Activated B cell treated with CpG ODN at 0.5 μM for 24 hours (primary cell): ENCODE results near the gene CST8. TPM values are rescaled to one million over a fixed set of nuclear protein-coding genes. Genes with fewer than 3 reads are reported as not detected.

ENCODE experiments used
- ATAC-seq: fragments of 200-7000 bp; cut with Tn5 transposase; one replicate; pipeline ENCODE4 v1.10.0; 2021; ENCODE audit warnings: low read depth, mild to moderate bottlenecking, moderate library complexity
- CTCF ChIA-PET: fragments of 350-600 bp; sonication (Branson Sonifier 250); formaldehyde crosslinking; loops from one replicate; lab custom pipeline; 2021; ENCODE audit warnings: antibody characterized with exemption; lab: Charles Lee
- POLR2A ChIA-PET: fragments of 350-600 bp; sonication (Branson Sonifier 250); formaldehyde crosslinking; loops from one replicate; lab custom pipeline; 2021; ENCODE audit warnings: antibody characterized with exemption; lab: Charles Lee
- DNase-seq: peaks from one replicate; pipeline ENCODE4 v3.0.0; 2022
- H3K27ac Mint-ChIP-seq: one replicate; pipeline ENCODE4 v1.8.0; 2020; ENCODE audit warnings: mixed read lengths
- H3K27me3 Mint-ChIP-seq: one replicate; pipeline ENCODE4 v1.8.0; 2021; ENCODE audit warnings: mixed read lengths
- H3K36me3 Mint-ChIP-seq: one replicate; pipeline ENCODE4 v1.8.0; 2021; ENCODE audit warnings: low read depth, mixed read lengths
- H3K4me1 Mint-ChIP-seq: one replicate; pipeline ENCODE4 v1.8.0; 2021; ENCODE audit warnings: mixed read lengths
- H3K4me3 Mint-ChIP-seq: one replicate; pipeline ENCODE4 v1.8.0; 2020; ENCODE audit warnings: mild to moderate bottlenecking, mixed read lengths
- H3K9me3 Mint-ChIP-seq: one replicate; pipeline ENCODE4 v1.8.0; 2020; ENCODE audit warnings: mixed read lengths
- CTCF ChIP-seq: fragments of 200-600 bp; IDR thresholded peaks from one replicate; pipeline ENCODE4 v1.8.0; 2022; ENCODE audit warnings: antibody characterized with exemption, mild to moderate bottlenecking
- intact Hi-C: fragments of 100-400 bp; cut with micrococcal nuclease; formaldehyde crosslinking; loops from one replicate; pipeline ENCODE4 v1.15.1; 2024
- total RNA-seq: library from RNA; stranded (reverse); gene quantifications from 2 replicates; pipeline ENCODE4 v1.2.3, GENCODE V29; 2022

The CST8 gene
- total RNA-seq, 1 donor from 2014 or later = not detected

GRCh38 chr20:23530937-23531567, 40.1 kb downstream of the CST8 start:
- no peaks in the 10 kb centered on the region for H3K36me3 Mint-ChIP-seq
- H3K4me1 Mint-ChIP-seq = no peaks in the 10 kb centered on the region
- H3K27me3 Mint-ChIP-seq = no peaks in the 10 kb centered on the region
- ATAC-seq (no peak), DNase-seq (no peak)
- POLR2A ChIA-PET = no interaction called here
- TF ChIP-seq CTCF = no peak
- no peak overlapping the region for H3K4me3 Mint-ChIP-seq
- intact Hi-C loops = no loop called here
- no peak overlapping the region for H3K27ac Mint-ChIP-seq
- peaks cover 9% of the 10 kb centered on the region for H3K9me3 Mint-ChIP-seq
- CTCF ChIA-PET = no interaction called here

- TF ChIP-seq CTCF = no peak
- no peak for ATAC-seq
- ChIA-PET CTCF (no interaction called here), POLR2A (no interaction called here)
- Mint-ChIP-seq H3K27me3 (no peaks in the 10 kb centered on the region), H3K4me1 (no peaks in the 10 kb centered on the region), H3K4me3 (no peak overlapping the region), H3K27ac (no peak overlapping the region), H3K9me3 (peaks cover 9% of the 10 kb centered on the region), H3K36me3 (no peaks in the 10 kb centered on the region)
- intact Hi-C loops = no loop called here
- DNase-seq = no peak
These were observed 41.6 kb downstream of the CST8 start for GRCh38 chr20:23532533-23532932.

- DNase-seq (no peak), ATAC-seq (no peak)
- no peaks in the 10 kb centered on the region for H3K36me3 Mint-ChIP-seq
- no peaks in the 10 kb centered on the region for H3K4me1 Mint-ChIP-seq
- H3K27ac Mint-ChIP-seq = no peak overlapping the region
- no peaks in the 10 kb centered on the region for H3K27me3 Mint-ChIP-seq
- H3K4me3 Mint-ChIP-seq = no peak overlapping the region
- ChIA-PET CTCF (no interaction called here), POLR2A (no interaction called here)
- intact Hi-C loops = no loop called here
- peaks cover 8% of the 10 kb centered on the region for H3K9me3 Mint-ChIP-seq
- no peak for TF ChIP-seq CTCF
These were observed 42.2 kb downstream of the CST8 start for GRCh38 chr20:23533161-23533560.

GRCh38 chr20:23534801-23535593, 44.1 kb downstream of the CST8 start:
- no peaks in the 10 kb centered on the region for H3K9me3 Mint-ChIP-seq
- H3K4me1 Mint-ChIP-seq = no peaks in the 10 kb centered on the region
- no peaks in the 10 kb centered on the region for H3K27me3 Mint-ChIP-seq
- no peaks in the 10 kb centered on the region for H3K36me3 Mint-ChIP-seq
- no peak overlapping the region for H3K27ac Mint-ChIP-seq
- ATAC-seq (no peak), DNase-seq (no peak)
- ChIA-PET CTCF (no interaction called here), POLR2A (no interaction called here)
- intact Hi-C loops = no loop called here
- no peak for TF ChIP-seq CTCF
- H3K4me3 Mint-ChIP-seq = no peak overlapping the region

GRCh38 chr20:23536328-23536974, 45.5 kb downstream of the CST8 start:
- no peaks in the 10 kb centered on the region for H3K9me3 Mint-ChIP-seq
- H3K27me3 Mint-ChIP-seq = no peaks in the 10 kb centered on the region
- DNase-seq (no peak), ATAC-seq (no peak)
- ChIA-PET CTCF (no interaction called here), POLR2A (no interaction called here)
- H3K4me1 Mint-ChIP-seq = no peaks in the 10 kb centered on the region
- H3K36me3 Mint-ChIP-seq = no peaks in the 10 kb centered on the region
- no peak for TF ChIP-seq CTCF
- intact Hi-C loops = no loop called here
- no peak overlapping the region for H3K27ac Mint-ChIP-seq
- H3K4me3 Mint-ChIP-seq = no peak overlapping the region
